LHCN-M2 (cell line): ENCODE results near the gene SMAD4. TPM values are rescaled to one million over a fixed set of nuclear protein-coding genes. Genes with fewer than 3 reads are reported as not detected.
"Not testable (repeated sequence)": the region's sequence is repeated elsewhere in the genome, so short reads cannot be mapped to it uniquely, and the experiment has no call there.

Source experiments
- DNase-seq: peaks from one replicate; pipeline ENCODE4 v3.0.0-alpha.2; 2012; ENCODE audit warnings: low read depth
- total RNA-seq: library from RNA; depleted of rRNA; stranded (reverse); fragments of >200 nt; gene quantifications from 2 replicates; pipeline ENCODE4 v1.2.3, GENCODE V29; 2014

SMAD4 gene
- total RNA-seq, 1 experiment from 2014 or later = 97.5 TPM

GRCh38 chr18:51110073-51110797 lies 80.2 kb downstream of the SMAD4 start:
- peak; percentile 25 for DNase-seq

DNA sequence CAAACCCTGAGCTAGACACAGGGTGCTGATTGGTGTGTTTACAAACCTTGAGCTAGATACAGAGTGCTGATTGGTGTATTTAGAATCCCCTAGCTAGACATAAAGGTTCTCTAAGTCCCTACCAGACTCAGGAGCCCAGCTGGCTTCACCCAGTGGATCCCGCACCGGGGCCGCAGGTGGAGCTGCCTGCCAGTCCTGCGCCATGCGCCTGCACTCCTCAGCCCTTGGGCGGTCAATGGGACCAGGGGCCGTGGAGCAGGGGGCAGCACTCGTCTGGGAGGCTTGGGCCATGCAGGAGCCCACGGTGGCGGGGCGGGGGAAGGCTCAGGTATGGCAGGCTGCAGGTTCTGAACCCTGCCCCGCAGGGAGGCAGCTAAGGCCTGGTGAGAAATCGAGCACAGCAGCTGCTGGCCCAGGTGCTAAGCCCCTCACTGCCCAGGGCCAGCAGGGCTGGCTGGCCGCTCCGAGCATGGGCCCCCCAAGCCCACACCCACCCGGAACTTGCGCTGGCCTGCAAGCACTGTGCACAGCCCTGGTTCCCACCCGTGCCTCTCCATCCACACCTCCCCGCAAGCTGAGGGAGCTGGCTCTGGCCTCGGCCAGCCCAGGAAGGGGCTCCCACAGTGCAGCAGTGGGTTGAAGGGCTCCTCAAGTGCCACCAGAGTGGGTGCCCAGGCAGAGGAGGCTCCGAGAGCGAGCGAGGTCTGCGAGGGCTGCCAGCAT lies 81.8 kb downstream of the SMAD4 start:
- not testable (repeated sequence) for DNase-seq

- DNase-seq = not testable (repeated sequence)
Observed at GRCh38 chr18:51116996-51117395, 87.0 kb downstream of the SMAD4 start.

DNA sequence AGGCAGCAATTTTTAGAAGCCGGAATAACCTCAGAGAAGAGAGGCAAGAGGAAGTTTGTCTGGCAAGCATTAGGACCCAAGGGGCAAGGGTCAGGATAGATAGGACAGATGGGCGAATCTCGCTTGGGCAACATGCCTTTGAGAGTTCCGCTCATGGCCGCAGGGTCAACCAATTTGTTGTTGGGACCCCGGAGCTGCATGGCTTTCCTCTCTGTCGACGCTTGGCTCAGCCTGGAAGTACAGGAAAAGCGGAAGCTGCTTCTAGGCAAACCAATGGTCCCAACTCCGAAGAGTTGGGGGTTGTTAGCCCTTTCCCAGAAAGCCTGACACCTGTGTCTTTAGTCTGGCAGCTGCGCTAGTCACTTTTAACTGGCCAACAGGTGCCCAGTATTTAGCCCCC lies 89.5 kb downstream of the SMAD4 start:
- not testable (repeated sequence) for DNase-seq

DNA sequence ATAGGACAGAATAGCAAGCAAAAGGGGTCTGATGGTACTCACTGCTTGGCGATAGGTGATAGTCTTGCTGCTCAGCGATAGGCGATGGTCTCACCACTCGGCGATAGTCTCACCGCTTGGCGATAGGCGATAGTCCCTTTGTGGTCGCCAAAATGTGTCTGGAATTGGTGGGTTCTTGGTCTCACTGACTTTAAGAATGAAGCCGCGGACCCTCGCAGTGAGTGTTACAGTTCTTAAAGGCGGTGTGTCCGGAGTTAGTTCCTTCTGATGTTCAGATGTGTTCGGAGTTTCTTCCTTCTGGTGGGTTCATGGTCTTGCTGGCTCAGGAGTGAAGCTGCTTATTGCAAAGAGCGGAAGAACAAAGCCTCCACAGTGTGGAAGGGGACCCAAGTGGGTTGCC lies 90.0 kb downstream of the SMAD4 start:
- DNase-seq = not testable (repeated sequence)

DNA sequence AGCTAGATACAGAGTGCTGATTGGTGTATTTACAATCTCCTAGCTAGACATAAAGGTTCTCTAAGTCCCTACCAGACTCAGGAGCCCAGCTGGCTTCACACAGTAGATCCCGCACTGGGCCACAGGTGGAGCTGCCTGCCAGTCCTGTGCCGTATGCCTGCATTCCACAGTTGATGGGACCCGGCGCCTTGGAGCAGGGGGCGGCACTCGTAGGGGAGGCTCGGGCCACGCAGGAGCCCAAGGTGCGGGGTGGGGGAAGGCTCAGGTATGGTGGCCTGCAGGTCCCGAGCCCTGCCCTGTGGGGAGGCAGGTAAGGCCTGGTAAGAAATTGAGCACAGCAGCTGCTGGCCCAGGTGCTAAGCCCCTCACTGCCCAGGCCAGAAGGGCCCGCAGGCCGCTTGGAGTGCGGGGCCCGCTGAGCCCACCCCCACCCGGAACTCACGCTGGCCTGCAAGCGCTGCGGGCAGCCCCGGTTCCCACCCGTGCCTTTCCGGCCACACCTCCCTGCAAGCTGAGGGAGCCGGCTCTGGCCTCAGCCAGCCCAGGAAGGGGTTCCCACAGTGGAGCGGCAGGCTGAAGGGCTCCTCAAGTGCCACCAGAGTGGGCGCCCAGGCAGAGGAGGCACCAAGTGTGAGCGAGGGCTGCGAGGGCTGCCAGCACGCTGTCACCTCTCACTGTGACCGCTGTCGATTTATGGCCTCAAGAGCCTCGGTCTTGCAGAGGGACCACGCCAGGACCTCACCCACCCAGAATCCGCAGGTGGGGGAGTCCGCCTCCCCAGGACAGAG lies 91.0 kb downstream of the SMAD4 start:
- no peak for DNase-seq

GRCh38 chr18:51121597-51121857 lies 91.5 kb downstream of the SMAD4 start:
- no peak for DNase-seq

- no peak for DNase-seq
Observed at GRCh38 chr18:51122266-51123045, 92.4 kb downstream of the SMAD4 start.

- no peak for DNase-seq
Observed at GRCh38 chr18:51123046-51123395, 93.0 kb downstream of the SMAD4 start.

- DNase-seq = no peak
Observed at GRCh38 chr18:51123481-51123880, 93.5 kb downstream of the SMAD4 start.

DNA sequence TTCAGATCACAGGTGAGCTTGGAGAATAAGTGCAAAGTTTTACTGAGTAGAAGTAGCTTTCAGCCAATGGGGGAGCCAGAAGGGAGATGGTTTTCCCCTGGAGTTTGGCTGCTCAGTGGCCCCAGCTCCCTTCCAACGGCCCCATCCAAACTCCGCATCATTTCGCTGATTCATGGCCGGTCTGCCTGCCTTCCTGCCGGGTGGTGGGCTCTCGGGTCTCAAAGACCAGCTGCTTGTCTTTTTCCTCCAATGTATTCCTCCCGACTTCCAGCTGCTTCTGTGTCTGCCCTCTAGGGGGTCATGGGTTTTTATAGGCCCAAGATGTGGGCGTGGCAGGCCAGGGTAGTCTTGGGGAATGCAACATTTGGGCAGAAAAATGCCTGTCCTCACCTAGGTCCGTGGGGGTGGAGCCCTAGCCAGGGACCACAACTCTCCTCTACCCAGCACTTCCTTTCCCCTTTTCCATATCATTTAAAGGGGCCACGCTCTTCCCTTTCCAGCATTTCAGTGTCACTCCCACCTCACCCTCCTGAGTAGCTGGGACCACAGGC lies 94.0 kb downstream of the SMAD4 start:
- DNase-seq = no peak

DNA sequence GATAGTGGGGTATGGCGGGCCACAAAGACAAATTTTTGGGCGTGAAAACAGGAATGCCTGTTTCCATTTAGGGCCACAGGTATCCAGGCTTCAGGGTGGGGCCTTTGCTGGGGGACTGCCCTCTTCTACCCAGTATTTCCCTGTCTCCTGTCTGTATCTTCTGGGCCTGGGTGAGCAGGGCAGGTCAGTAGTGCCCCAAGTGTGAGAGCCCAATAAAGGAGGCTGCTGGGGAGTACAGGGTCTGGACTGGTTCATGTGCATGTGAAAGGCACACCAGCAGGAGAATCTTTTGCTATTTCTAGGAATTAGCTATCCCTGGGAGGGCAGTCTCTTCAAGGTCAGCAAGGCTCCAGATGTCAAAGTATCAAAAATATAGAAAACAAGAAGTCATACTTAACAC lies 96.0 kb downstream of the SMAD4 start:
- DNase-seq = no peak

DNA sequence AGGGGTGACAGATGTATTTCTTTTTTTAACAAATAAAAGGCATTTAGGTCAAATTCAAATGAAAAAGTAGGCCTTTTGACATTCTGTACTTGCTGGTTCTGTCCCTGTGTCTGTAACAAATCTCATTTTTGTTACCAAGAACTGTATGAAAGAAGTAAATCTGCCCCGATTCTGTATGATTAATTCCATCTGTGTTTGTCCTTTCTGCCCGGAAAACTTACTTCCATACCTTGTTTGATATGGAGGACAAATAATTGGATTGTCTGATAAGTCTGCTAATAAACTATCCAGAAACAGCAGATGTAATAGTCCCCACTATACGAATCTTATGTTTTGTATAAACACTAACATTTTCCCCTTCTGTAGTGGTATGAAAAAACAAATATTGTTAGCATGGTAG lies 97.7 kb downstream of the SMAD4 start:
- DNase-seq = no peak

GRCh38 chr18:51128533-51128932 lies 98.5 kb downstream of the SMAD4 start:
- no peak for DNase-seq

GRCh38 chr18:51132256-51132935 lies 102.4 kb downstream of the SMAD4 start:
- DNase-seq = no peak

DNA sequence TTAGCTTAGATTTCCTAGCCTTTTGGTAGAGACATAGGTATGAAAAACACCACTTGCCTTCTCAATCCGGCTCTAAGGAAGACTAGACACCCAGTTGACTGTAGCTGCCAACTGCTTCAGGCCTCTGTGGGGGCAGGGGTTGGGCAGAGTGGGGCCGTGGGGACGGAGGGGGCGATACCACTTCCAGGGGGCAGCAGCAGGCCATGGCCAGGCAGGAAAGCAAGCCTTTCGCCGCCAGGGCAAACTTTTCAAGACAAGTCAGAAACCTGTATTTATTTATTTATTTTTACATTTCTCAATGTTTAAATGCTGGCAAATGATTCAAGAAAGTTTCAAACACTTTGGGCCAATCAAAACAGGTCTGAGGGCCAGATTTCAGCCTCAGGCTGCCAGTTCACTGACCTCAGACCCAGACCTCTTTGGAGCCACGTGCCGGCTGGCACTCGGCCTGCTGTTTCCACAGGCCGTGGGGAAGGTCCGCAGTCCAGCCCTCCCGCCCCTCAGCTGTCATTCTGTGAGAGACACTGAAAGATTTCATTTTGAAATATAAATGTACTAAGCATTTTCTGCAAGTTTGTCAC lies 103.7 kb downstream of the SMAD4 start:
- no peak for DNase-seq
